Astrocyte (in vitro differentiated cells and primary cell): ENCODE measurements around the gene USP47.

Experiments used
- EZH2 ChIP-seq: IDR thresholded peaks from 2 replicates; pipeline ENCODE4 v1.6.1; 2012; ENCODE audit warnings: mild to moderate bottlenecking, low read length, inconsistent platforms; ENCODE audit not compliant: insufficient read depth
- TF ChIP-seq, protein P1 (sequence below): IDR thresholded peaks from 2 replicates; pipeline ENCODE4 v1.5.1; 2011; ENCODE audit warnings: low read depth, mild to moderate bottlenecking, inconsistent platforms, low read length, moderate library complexity; ENCODE audit not compliant: insufficient read depth

DNA sequence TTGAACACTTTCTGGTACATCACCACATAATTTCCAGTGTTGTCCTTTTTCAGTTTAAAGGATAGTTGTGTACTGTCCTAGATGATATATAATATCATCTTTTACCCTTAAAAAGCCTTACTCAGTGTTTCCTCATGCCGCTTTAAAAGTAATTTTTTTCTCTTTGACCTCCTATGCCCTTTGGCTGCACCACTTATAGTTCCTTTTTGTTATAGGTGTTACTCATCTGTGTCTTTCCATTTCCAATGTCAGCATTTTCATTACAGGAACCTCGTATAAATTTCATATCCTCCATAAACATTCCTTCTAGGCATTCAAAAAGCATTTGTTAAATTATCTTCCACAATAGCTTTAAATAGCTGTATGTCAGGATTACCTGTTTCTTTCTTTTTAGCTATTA is 40.8 kb downstream of the USP47 start:
- TF ChIP-seq, protein P1, sequence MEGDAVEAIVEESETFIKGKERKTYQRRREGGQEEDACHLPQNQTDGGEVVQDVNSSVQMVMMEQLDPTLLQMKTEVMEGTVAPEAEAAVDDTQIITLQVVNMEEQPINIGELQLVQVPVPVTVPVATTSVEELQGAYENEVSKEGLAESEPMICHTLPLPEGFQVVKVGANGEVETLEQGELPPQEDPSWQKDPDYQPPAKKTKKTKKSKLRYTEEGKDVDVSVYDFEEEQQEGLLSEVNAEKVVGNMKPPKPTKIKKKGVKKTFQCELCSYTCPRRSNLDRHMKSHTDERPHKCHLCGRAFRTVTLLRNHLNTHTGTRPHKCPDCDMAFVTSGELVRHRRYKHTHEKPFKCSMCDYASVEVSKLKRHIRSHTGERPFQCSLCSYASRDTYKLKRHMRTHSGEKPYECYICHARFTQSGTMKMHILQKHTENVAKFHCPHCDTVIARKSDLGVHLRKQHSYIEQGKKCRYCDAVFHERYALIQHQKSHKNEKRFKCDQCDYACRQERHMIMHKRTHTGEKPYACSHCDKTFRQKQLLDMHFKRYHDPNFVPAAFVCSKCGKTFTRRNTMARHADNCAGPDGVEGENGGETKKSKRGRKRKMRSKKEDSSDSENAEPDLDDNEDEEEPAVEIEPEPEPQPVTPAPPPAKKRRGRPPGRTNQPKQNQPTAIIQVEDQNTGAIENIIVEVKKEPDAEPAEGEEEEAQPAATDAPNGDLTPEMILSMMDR, result no peak
- no peak for TF ChIP-seq EZH2
